HCT116 (cell line): Measurements from ENCODE around the gene ZNG1A. TPM values are rescaled to one million over a fixed set of nuclear protein-coding genes. Genes with fewer than 3 reads are reported as not detected.
A peak's percentile ranks its signal among the peaks of the same experiment; 100 is the strongest.
"Not testable (repeated sequence)": the region's sequence is repeated elsewhere in the genome, so short reads cannot be mapped to it uniquely, and the experiment has no call there.

Source experiments
- ATAC-seq: fragments of 200-7000 bp; cut with Tn5 transposase; 2 replicates; pipeline ENCODE4 v1.9.1; 2020; ENCODE audit warnings: mild to moderate bottlenecking, moderate library complexity
- BruUV-seq: library from RNA; stranded (reverse); fragments of 400-500 nt; replicated peaks from 2 replicates; lab custom pipeline; 2021; lab: Mats Ljungman, UMichigan
- CTCF ChIA-PET: fragments of 300-600 bp; sonication (Branson Sonifier 250); formaldehyde crosslinking; loops from one replicate; lab custom pipeline; 2021; ENCODE audit warnings: antibody characterized with exemption; lab: Charles Lee
- POLR2A ChIA-PET: fragments of 300-600, 350-600 bp; sonication (Branson Sonifier 250); formaldehyde crosslinking; loops from one replicate; lab custom pipeline; 2021; ENCODE audit warnings: antibody characterized with exemption; lab: Charles Lee
- RAD21 ChIA-PET, 2 experiments: fragments of 300-600 bp; sonication (Branson Sonifier 250); formaldehyde crosslinking; loops; one replicate each; lab custom pipeline; 2023; ENCODE audit warnings: low total read pairs in 2 of 2; ENCODE audit not compliant: uncharacterized antibody in 2 of 2, unreplicated experiment in 2 of 2, low non-redundant PET in 1 of 2; lab: Charles Lee
- DNase-seq: peaks from one replicate; pipeline ENCODE4 v3.0.0-alpha.2; 2010; ENCODE audit warnings: low read depth, low spot score
- H2AFZ ChIP-seq: fragments of 200-600 bp; shearing (Covaris generic), sonication (generic); 2 replicates; pipeline ENCODE4 v1.6.1; 2017; ENCODE audit warnings: low read depth, mixed run types, mixed read lengths, antibody characterized with exemption, low read length; ENCODE audit not compliant: poor library complexity, severe bottlenecking
- H3K27ac ChIP-seq: 2 replicates; pipeline ENCODE4 v1.5.1; 2012; ENCODE audit warnings: low read depth, low read length
- H3K27me3 ChIP-seq: fragments of 200-600 bp; sonication (generic); 2 replicates; pipeline ENCODE4 v1.6.1; 2016; ENCODE audit warnings: mixed run types, low read length, mixed read lengths; ENCODE audit not compliant: insufficient read depth
- H3K36me3 ChIP-seq, 2 experiments: fragments of 200-500 bp in 1 of 2; fragments of 200-600 bp in 1 of 2; sonication (Bioruptor generic) in 1 of 2; sonication (generic) in 1 of 2; 2 replicates each; pipeline versions ENCODE4 v1.5.1 to v1.6.1; 2014 to 2016; ENCODE audit warnings: low read length in 2 of 2, inconsistent platforms in 1 of 2, mixed read lengths in 1 of 2, mixed run types in 1 of 2; ENCODE audit not compliant: insufficient read depth in 2 of 2, control insufficient read depth in 1 of 2
- H3K4me1 ChIP-seq, 2 experiments: fragments of 200-600 bp in 1 of 2; sonication (generic) in 1 of 2; 2 replicates each; pipeline versions ENCODE4 v1.5.1 to v1.6.1; 2012 to 2017; ENCODE audit warnings: low read length in 2 of 2, inconsistent platforms in 1 of 2, mild to moderate bottlenecking in 1 of 2, mixed read lengths in 1 of 2, mixed run types in 1 of 2, moderate library complexity in 1 of 2; ENCODE audit not compliant: insufficient read depth in 2 of 2, control insufficient read depth in 1 of 2
- H3K4me2 ChIP-seq: fragments of 200-600 bp; sonication (generic); 2 replicates; pipeline ENCODE4 v1.6.1; 2017; ENCODE audit warnings: mixed run types, low read length, mixed read lengths
- H3K4me3 ChIP-seq, 2 experiments: fragments of 200-600 bp in 1 of 2; sonication (generic) in 1 of 2; replicated peaks in 1 of 2; 2 replicates each; pipeline ENCODE4 v1.5.1; 2011 to 2016; ENCODE audit warnings: low read length in 2 of 2, control low read depth in 1 of 2, low read depth in 1 of 2, mild to moderate bottlenecking in 1 of 2, mixed read lengths in 1 of 2, mixed run types in 1 of 2
- H3K79me2 ChIP-seq: fragments of 200-600 bp; sonication (generic); 2 replicates; pipeline ENCODE4 v1.6.1; 2017; ENCODE audit warnings: mild to moderate bottlenecking, mixed run types, low read length, moderate library complexity, mixed read lengths; ENCODE audit not compliant: insufficient read depth
- H3K9ac ChIP-seq: fragments of 200-600 bp; sonication (generic); 2 replicates; pipeline ENCODE4 v1.6.1; 2016; ENCODE audit warnings: low read length, mixed read lengths
- H3K9me2 ChIP-seq: fragments of 200-600 bp; sonication (generic), shearing (Covaris generic); 2 replicates; pipeline ENCODE4 v1.6.1; 2017; ENCODE audit warnings: mixed run types, mild to moderate bottlenecking, moderate library complexity; ENCODE audit not compliant: insufficient read depth
- H3K9me3 ChIP-seq, 2 experiments: fragments of 200-500 bp in 1 of 2; fragments of 200-600 bp in 1 of 2; sonication (Bioruptor generic) in 1 of 2; sonication (generic) in 1 of 2; 2 replicates each; pipeline ENCODE4 v1.6.1; 2014 to 2017; ENCODE audit warnings: low read length in 2 of 2, mixed read lengths in 2 of 2, inconsistent platforms in 1 of 2, low read depth in 1 of 2, mild to moderate bottlenecking in 1 of 2, mixed run types in 1 of 2, moderate library complexity in 1 of 2; ENCODE audit not compliant: control insufficient read depth in 1 of 2, insufficient read depth in 1 of 2
- H4K20me1 ChIP-seq: fragments of 200-600 bp; sonication (generic), shearing (Covaris generic); 2 replicates; pipeline ENCODE4 v1.6.1; 2017; ENCODE audit warnings: mixed run types, mild to moderate bottlenecking, moderate library complexity; ENCODE audit not compliant: insufficient read depth
- CEBPB ChIP-seq: IDR thresholded peaks from 2 replicates; pipeline ENCODE4 v1.6.1; 2012; ENCODE audit warnings: low read depth
- CTCF ChIP-seq, 3 experiments: fragments of 200-600 bp in 1 of 3; sonication (generic) in 1 of 3; IDR thresholded peaks in 2 of 3; conservative IDR thresholded peaks in 1 of 3; 2 replicates each; pipeline ENCODE4 v1.5.1; 2012 to 2017; ENCODE audit warnings: low read depth in 2 of 3, low read length in 2 of 3, antibody characterized with exemption in 1 of 3, borderline replicate concordance in 1 of 3, control low read depth in 1 of 3, mild to moderate bottlenecking in 1 of 3, mixed read lengths in 1 of 3, mixed run types in 1 of 3, moderate library complexity in 1 of 3; ENCODE audit not compliant: insufficient read depth in 1 of 3
- EZH2 ChIP-seq: fragments of 200-600 bp; sonication (generic); IDR thresholded peaks from 2 replicates; pipeline ENCODE4 v1.6.1; 2017; ENCODE audit warnings: antibody characterized with exemption, mixed run types
- EZH2phosphoT487 ChIP-seq: fragments of 200-600 bp; IDR thresholded peaks from 2 replicates; pipeline ENCODE4 v1.6.1; 2018; ENCODE audit warnings: antibody characterized with exemption, borderline replicate concordance
- JUND ChIP-seq: IDR thresholded peaks from 2 replicates; pipeline ENCODE4 v1.6.1; 2012
- POLR2AphosphoS5 ChIP-seq: IDR thresholded peaks from 2 replicates; pipeline ENCODE4 v1.6.1; 2011; ENCODE audit warnings: mild to moderate bottlenecking, low read depth, low read length, moderate library complexity
- SRF ChIP-seq: IDR thresholded peaks from 2 replicates; pipeline ENCODE4 v1.6.1; 2012; ENCODE audit warnings: low read depth
- TCF7L2 ChIP-seq: IDR thresholded peaks from 2 replicates; pipeline ENCODE4 v1.7.0; 2011; ENCODE audit warnings: borderline replicate concordance, inconsistent platforms; ENCODE audit not compliant: insufficient read depth, insufficient read length; ENCODE audit errors: extremely low read depth
- YY1 ChIP-seq: IDR thresholded peaks from 2 replicates; pipeline ENCODE4 v1.6.1; 2011; ENCODE audit warnings: low read length, low read depth, moderate library complexity, mild to moderate bottlenecking; ENCODE audit not compliant: insufficient replicate concordance; ENCODE audit errors: extremely low read depth
- ZFX ChIP-seq: fragments of 450-650 bp; IDR thresholded peaks from 2 replicates; pipeline ENCODE4 v1.6.1; 2017
- ZNF274 ChIP-seq: fragments of 200-500 bp; sonication (Bioruptor generic); IDR thresholded peaks from 2 replicates; pipeline ENCODE4 v1.6.1; 2014; ENCODE audit warnings: mild to moderate bottlenecking, low read depth, low read length, inconsistent platforms
- intact Hi-C: fragments of 100-400 bp; cut with micrococcal nuclease; formaldehyde crosslinking; loops from 2 replicates; pipeline ENCODE4 v1.10.0; 2022
- total RNA-seq: library from RNA; stranded (reverse); gene quantifications from one replicate; pipeline ENCODE4 v1.2.1, GENCODE V29; 2021; ENCODE audit not compliant: unreplicated experiment
- TF ChIP-seq, protein P1 (sequence below): IDR thresholded peaks from 2 replicates; pipeline ENCODE4 v1.6.1; 2012
- TF ChIP-seq, protein P2 (sequence below): IDR thresholded peaks from 2 replicates; pipeline ENCODE4 v1.6.1; 2012

Gene ZNG1A
- total RNA-seq, 1 experiment from 2014 or later, result 48.5 TPM

DNA sequence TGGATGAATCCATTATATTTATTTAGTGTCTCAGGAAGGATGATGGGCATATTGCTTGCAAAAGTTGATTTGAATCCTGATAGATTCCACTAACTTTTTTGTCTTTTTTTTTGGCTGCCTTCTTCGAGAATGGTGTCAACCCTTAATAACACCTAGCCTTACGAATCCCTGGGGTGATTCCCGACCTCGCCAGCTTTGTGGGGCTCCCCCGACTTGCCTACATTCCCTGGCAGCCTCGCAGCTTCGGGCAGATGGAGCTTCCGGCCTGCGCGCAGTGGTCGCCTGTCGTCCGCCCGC, 35.4 kb upstream of the ZNG1A start:
- Histone ChIP-seq H3K9me2 (no peaks in the 10 kb centered on the region), H3K4me3 (peak overlapping the region in 1 of 2 experiments; percentile 54; a peak in 2 of 4 replicates), H4K20me1 (no peaks in the 10 kb centered on the region), H3K36me3 (no peaks in the 10 kb centered on the region), H3K9me3 (no peaks in the 10 kb centered on the region), H3K27ac (peak overlapping the region; percentile 4; the same call in 1 of the 2 replicates), H3K9ac (no peak overlapping the region), H3K4me2 (peak overlapping the region; percentile 72), H3K27me3 (no peaks in the 10 kb centered on the region), H3K4me1 (peaks cover 0 to 7% of the 10 kb centered on the region in 2 experiments; a peak in 1 of 4 replicates)
- BruUV-seq, result no TSS peak
- no peak for DNase-seq
- ChIA-PET CTCF (no interaction called here), POLR2A (no interaction called here)
- ATAC-seq, result no peak
- TF ChIP-seq EZH2, result no peak
- TF ChIP-seq SRF, result no peak
- TF ChIP-seq ZNF274, result no peak
- no peak for TF ChIP-seq CEBPB
- TF ChIP-seq, protein P1, sequence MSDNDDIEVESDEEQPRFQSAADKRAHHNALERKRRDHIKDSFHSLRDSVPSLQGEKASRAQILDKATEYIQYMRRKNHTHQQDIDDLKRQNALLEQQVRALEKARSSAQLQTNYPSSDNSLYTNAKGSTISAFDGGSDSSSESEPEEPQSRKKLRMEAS, result no peak
- TF ChIP-seq YY1, result no peak
- TF ChIP-seq EZH2phosphoT487, result no peak
- TF ChIP-seq, protein P2, sequence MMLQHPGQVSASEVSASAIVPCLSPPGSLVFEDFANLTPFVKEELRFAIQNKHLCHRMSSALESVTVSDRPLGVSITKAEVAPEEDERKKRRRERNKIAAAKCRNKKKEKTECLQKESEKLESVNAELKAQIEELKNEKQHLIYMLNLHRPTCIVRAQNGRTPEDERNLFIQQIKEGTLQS, result no peak
- TF ChIP-seq ZFX, result no peak
- TF ChIP-seq JUND, result no peak
- no peak for TF ChIP-seq POLR2AphosphoS5
- TF ChIP-seq CTCF (IDR thresholded peaks at IDR 0.05 in 2 of 3, conservative IDR thresholded peaks at IDR 0.05 in 1 of 3; ENCODE audit: borderline replicate concordance in 1 of 3, insufficient read depth in 1 of 3, low read depth in 2 of 3, low read length in 2 of 3), result no peak
- TF ChIP-seq TCF7L2, result no peak
- TF ChIP-seq, all 23 proteins: peak for 0
- H2AFZ ChIP-seq, result no peak overlapping the region
- H3K79me2 ChIP-seq, result no peaks in the 10 kb centered on the region
- RAD21 ChIA-PET, result no interaction called here
- intact Hi-C loops, result no loop called here

- H3K4me1 ChIP-seq, intact Hi-C loops, H3K9me3 ChIP-seq, H3K9ac ChIP-seq, ATAC-seq, BruUV-seq, POLR2A ChIA-PET, CTCF ChIA-PET, H4K20me1 ChIP-seq, H3K4me3 ChIP-seq, H3K9me2 ChIP-seq, DNase-seq, H3K79me2 ChIP-seq, RAD21 ChIA-PET, H3K36me3 ChIP-seq, H2AFZ ChIP-seq, H3K4me2 ChIP-seq, H3K27me3 ChIP-seq, H3K27ac ChIP-seq: not testable (repeated sequence)
Measured at GRCh38 chr9:213901-214300, 35.0 kb upstream of the ZNG1A start.
